Body of pancreas (tissue), 4 donors: Measurements from ENCODE around the gene NBEA. TPM values are rescaled to one million over a fixed set of nuclear protein-coding genes. Genes with fewer than 3 reads are reported as not detected.

Source experiments
- ATAC-seq: fragments of 150-250 bp; one replicate; pipeline ENCODE4 v1.9.1; 2016
- DNase-seq, 4 donors: peaks; one replicate each; pipeline ENCODE4 v3.0.0-alpha.2; 2019
- H3K27ac ChIP-seq, 4 donors: fragments of 200-600 bp; sonication (generic); 1 replicate in 3 of 4; 2 replicates in 1 of 4; pipeline versions ENCODE4 v1.5.1 to v1.6.1; 2016 to 2019; ENCODE audit warnings: mild to moderate bottlenecking in 1 of 4, mixed read lengths in 1 of 4, moderate library complexity in 1 of 4
- H3K27me3 ChIP-seq, 2 donors: fragments of 200-600 bp; sonication (generic); one replicate each; pipeline ENCODE4 v1.6.0; 2016; ENCODE audit warnings: mild to moderate bottlenecking in 1 of 2
- H3K36me3 ChIP-seq, 2 donors: fragments of 200-600 bp; sonication (generic); replicated peaks in 1 of 2; 2 replicates each; pipeline ENCODE4 v1.5.1; 2016; ENCODE audit warnings: low read depth in 2 of 2; ENCODE audit not compliant: insufficient read depth in 1 of 2
- H3K4me1 ChIP-seq: fragments of 200-600 bp; sonication (generic); one replicate; pipeline ENCODE4 v1.6.0; 2016
- H3K4me3 ChIP-seq, 2 donors: fragments of 200-600 bp; sonication (generic); 1 replicate in 1 of 2; 2 replicates in 1 of 2; pipeline ENCODE4 v1.5.1; 2016 to 2019
- H3K9me3 ChIP-seq, 3 donors: fragments of 200-600 bp; sonication (generic); 1 replicate in 2 of 3; 2 replicates in 1 of 3; pipeline ENCODE4 v1.5.1; 2016
- POLR2A ChIP-seq, 3 donors: fragments of 450-650 bp; IDR thresholded peaks; one replicate each; pipeline ENCODE4 v1.6.1; 2016; ENCODE audit warnings: antibody characterized with exemption in 3 of 3, mild to moderate bottlenecking in 2 of 3
- WGBS, 2 donors: methylation state at CpG; one replicate each; pipeline ENCODE4 v1.1.5; 2017; 5-methylcytosine and 5-hydroxymethylcytosine counted together
- intact Hi-C: fragments of 100-400 bp; cut with DNase I; formaldehyde crosslinking; loops from one replicate; pipeline ENCODE4 v1.15.1; 2023
- total RNA-seq, 2 donors: library from RNA; depleted of rRNA; stranded (reverse); fragments of >200 nt; gene quantifications; one replicate each; pipeline ENCODE4 v1.1.0, GENCODE V29; 2016
- TF ChIP-seq, protein P1 (sequence below), 7 experiments: fragments of 450-650 bp in 4 of 7; fragments of 200-600 bp in 3 of 7; sonication (generic) in 3 of 7; IDR thresholded peaks; one replicate each; pipeline ENCODE4 v1.5.1; 2016 to 2019; ENCODE audit warnings: antibody characterized with exemption in 7 of 7

Gene NBEA
- total RNA-seq, 2 donors from 2014 or later: 9.6 to 19.1 TPM

DNA sequence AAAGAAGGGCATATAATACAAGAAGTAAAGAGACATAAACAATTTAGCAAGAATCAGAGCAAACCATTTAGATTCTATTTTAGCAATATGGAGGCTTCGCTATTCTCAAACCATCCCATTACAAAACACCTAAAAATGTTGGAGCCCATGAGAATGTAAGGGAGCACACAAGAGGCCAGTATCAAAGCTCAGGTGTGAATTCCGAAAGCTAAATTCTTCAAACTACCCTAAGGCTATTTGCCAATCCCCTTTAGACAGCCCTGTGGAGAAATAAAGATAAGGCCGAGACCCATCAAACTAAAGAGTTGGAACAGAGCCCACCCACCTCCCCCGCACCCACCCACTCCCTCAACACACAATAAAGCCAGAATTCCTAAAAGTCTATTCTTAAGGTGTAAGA, 745.3 kb downstream of the NBEA start:
- Histone ChIP-seq H3K9me3 (no peaks in the 10 kb centered on the region), H3K27ac (no peak overlapping the region), H3K36me3 (no peaks in the 10 kb centered on the region), H3K27me3 (peaks cover 0 to 4% of the 10 kb centered on the region in 2 donors), H3K4me3 (no peak overlapping the region), H3K4me1 (no peaks in the 10 kb centered on the region)
- ATAC-seq: no peak
- DNase-seq: no peak
- 51 to 69% methylated on average over 4 of the region's 4 CpGs for WGBS, 2 donors
- TF ChIP-seq POLR2A (IDR thresholded peaks at IDR 0.05): no peak
- TF ChIP-seq, protein P1, sequence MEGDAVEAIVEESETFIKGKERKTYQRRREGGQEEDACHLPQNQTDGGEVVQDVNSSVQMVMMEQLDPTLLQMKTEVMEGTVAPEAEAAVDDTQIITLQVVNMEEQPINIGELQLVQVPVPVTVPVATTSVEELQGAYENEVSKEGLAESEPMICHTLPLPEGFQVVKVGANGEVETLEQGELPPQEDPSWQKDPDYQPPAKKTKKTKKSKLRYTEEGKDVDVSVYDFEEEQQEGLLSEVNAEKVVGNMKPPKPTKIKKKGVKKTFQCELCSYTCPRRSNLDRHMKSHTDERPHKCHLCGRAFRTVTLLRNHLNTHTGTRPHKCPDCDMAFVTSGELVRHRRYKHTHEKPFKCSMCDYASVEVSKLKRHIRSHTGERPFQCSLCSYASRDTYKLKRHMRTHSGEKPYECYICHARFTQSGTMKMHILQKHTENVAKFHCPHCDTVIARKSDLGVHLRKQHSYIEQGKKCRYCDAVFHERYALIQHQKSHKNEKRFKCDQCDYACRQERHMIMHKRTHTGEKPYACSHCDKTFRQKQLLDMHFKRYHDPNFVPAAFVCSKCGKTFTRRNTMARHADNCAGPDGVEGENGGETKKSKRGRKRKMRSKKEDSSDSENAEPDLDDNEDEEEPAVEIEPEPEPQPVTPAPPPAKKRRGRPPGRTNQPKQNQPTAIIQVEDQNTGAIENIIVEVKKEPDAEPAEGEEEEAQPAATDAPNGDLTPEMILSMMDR (IDR thresholded peaks at IDR 0.05): no peak
- intact Hi-C loops: no loop called here

GRCh38 chr13:35690581-35691207, 748.6 kb downstream of the NBEA start:
- 53 to 63% methylated on average over 8 of the region's 8 CpGs for WGBS, 2 donors
- no peak for DNase-seq
- intact Hi-C loops: no loop called here
- Histone ChIP-seq H3K4me1 (no peaks in the 10 kb centered on the region), H3K36me3 (no peaks in the 10 kb centered on the region), H3K9me3 (no peaks in the 10 kb centered on the region), H3K4me3 (no peak overlapping the region), H3K27ac (no peak overlapping the region), H3K27me3 (peaks cover 0 to 4% of the 10 kb centered on the region in 2 donors)
- no peak for ATAC-seq
- no peak for TF ChIP-seq POLR2A (IDR thresholded peaks at IDR 0.05)
- TF ChIP-seq, protein P1 (IDR thresholded peaks at IDR 0.05): no peak

DNA sequence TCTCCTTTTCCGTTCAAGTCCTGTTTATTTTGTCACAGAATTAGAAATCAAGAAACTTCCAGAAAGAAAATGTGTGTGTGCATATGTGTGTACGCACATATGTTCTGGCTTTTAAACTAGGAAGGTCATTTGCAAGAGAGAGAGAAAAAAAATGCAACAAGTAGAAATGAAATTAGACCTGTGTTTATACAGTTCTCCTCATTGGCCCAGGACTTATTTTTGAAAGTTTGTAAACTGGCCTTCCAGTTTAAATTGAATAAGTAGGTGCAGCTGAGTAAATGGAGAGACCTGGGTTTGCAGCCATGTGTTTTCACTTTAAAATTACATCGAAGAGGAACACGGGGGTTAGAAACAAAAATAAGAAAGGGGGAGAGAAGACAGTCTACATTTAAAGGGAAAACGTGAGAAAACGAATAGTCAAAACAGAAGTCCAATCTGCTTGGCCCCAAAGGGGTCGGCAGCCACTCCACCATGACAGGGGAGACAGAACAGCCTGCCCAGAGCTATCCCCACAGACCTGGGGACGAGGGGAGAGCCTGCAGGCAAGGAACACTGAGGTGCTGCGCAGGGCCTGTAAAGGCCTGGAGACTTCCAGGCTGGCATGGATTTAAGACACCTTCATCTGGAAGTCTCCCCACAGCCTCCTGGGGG, 751.2 kb downstream of the NBEA start:
- ATAC-seq (no peak), DNase-seq (no peak)
- no peaks in the 10 kb centered on the region for H3K9me3 ChIP-seq
- H3K4me1 ChIP-seq: no peaks in the 10 kb centered on the region
- TF ChIP-seq, protein P1 (IDR thresholded peaks at IDR 0.05): no peak
- no peak for TF ChIP-seq POLR2A (IDR thresholded peaks at IDR 0.05)
- H3K36me3 ChIP-seq: no peaks in the 10 kb centered on the region
- intact Hi-C loops: no loop called here
- H3K27me3 ChIP-seq: no peaks in the 10 kb centered on the region
- H3K27ac ChIP-seq: no peak overlapping the region
- H3K4me3 ChIP-seq: no peak overlapping the region
- 61 to 69% methylated on average over 9 of the region's 9 CpGs for WGBS, 2 donors

DNA sequence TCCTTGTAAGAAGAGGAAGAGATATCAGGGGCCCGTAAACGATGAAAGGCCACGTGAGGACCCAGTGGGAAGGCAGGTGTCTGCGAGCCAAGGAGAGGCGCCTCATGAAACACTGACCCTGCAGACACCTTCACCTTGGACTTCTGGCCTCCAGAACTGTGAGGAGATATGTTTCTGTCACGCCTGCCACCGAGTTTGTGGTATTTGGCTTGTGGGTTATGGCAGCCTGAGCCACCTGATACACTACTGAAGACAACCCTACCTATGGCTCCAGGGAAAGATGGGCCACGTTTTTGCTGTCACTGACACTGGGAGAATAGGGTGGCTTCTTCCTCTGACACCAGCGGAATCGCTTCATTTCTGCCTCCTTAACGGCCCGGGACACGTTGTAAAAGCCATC, 752.0 kb downstream of the NBEA start:
- DNase-seq (no peak), ATAC-seq (no peak)
- H3K36me3 ChIP-seq: no peaks in the 10 kb centered on the region
- no peaks in the 10 kb centered on the region for H3K27me3 ChIP-seq
- H3K9me3 ChIP-seq: no peaks in the 10 kb centered on the region
- H3K4me3 ChIP-seq: no peak overlapping the region
- 86% methylated on average over 13 of the region's 13 CpGs for WGBS, 2 donors
- H3K4me1 ChIP-seq: no peaks in the 10 kb centered on the region
- H3K27ac ChIP-seq: no peak overlapping the region
- no peak for TF ChIP-seq POLR2A (IDR thresholded peaks at IDR 0.05)
- TF ChIP-seq, protein P1 (IDR thresholded peaks at IDR 0.05): no peak
- intact Hi-C loops: no loop called here
